ENCODE results near the gene USP37. TPM values are rescaled to one million over a fixed set of nuclear protein-coding genes. Genes with fewer than 3 reads are reported as not detected.

Gene USP37
- total and polyA plus RNA-seq, 2 of the 13 experiments (the other 11 are each of a cell fraction or from before 2014, with no cell fraction given) = 6.5 to 30.6 TPM

DNA sequence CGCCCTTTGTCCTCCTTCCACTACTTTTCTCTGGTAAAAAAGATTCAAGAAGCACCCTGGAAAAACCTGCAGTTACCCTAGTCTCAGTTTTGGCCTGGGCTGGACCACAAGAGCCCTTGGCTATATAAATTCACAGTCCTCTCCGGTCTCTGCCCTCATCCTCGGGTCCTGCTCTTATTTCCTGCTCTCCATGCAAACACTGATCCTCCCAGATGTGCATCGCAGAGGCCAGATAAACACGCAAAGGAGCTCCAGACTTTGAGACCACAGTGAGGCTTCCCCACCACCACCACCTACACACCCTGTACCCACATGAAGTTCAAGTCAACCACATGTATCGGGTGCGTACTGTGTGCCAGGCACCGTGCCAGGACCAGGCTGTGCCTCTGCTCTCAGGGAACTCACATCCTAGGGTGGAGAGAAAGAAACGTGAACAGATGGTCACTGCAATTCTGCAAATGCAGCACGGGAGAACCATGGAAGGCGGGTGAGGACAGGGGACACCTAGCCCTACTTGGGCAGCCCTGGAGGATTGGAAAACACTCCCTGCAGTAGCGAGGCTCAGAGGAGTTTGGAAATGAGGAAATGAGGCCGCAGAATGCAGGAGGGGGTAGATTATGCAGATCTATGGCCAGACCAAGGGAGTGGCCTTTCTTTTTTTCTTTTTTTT, 161.1 kb downstream of the USP37 start (continued):
- TF ChIP-seq AKNA (CRISPR knock-in tag; IDR thresholded peaks at IDR 0.05; ENCODE audit: borderline replicate concordance) (no peak), ZNF430 (CRISPR knock-in tag; IDR thresholded peaks at IDR 0.05) (0 out of 2 replicates have a peak, but pooled peaks have one; percentile 15), ZNF34 (CRISPR knock-in tag; IDR thresholded peaks at IDR 0.05; ENCODE audit: borderline replicate concordance) (no peak), RARA (CRISPR knock-in tag; IDR thresholded peaks at IDR 0.05) (no peak), KLF11 (CRISPR knock-in tag; IDR thresholded peaks at IDR 0.05) (no peak), E2F2 (CRISPR knock-in tag; IDR thresholded peaks at IDR 0.05; ENCODE audit: borderline replicate concordance) (no peak), ZNF710 (CRISPR knock-in tag; IDR thresholded peaks at IDR 0.05; ENCODE audit: borderline replicate concordance) (no peak; the same call in 1 of the 2 replicates), NFYC (CRISPR knock-in tag; IDR thresholded peaks at IDR 0.05) (no peak), STAG1 (CRISPR knock-in tag; IDR thresholded peaks at IDR 0.05) (peak; percentile 4; the same call in 1 of the 2 replicates), SUZ12 (IDR thresholded peaks at IDR 0.05; ENCODE audit: low read depth, low read length) (no peak), CBX2 (IDR thresholded peaks at IDR 0.05; ENCODE audit: low read depth, low read length) (no peak), CBX2 (CRISPR knock-in tag; IDR thresholded peaks at IDR 0.05; ENCODE audit: low read depth) (no peak), TP53 (CRISPR knock-in tag; conservative IDR thresholded peaks at IDR 0.05) (no peak), CHD4 (IDR thresholded peaks at IDR 0.05; ENCODE audit: borderline replicate concordance, low read length) (no peak), ZNF512 (CRISPR knock-in tag; IDR thresholded peaks at IDR 0.05) (no peak), ARHGAP35 (CRISPR knock-in tag; IDR thresholded peaks at IDR 0.05; ENCODE audit: borderline replicate concordance) (no peak), ZNF775 (CRISPR knock-in tag; IDR thresholded peaks at IDR 0.05; ENCODE audit: borderline replicate concordance) (no peak)
- TF ChIP-seq, protein P1, sequence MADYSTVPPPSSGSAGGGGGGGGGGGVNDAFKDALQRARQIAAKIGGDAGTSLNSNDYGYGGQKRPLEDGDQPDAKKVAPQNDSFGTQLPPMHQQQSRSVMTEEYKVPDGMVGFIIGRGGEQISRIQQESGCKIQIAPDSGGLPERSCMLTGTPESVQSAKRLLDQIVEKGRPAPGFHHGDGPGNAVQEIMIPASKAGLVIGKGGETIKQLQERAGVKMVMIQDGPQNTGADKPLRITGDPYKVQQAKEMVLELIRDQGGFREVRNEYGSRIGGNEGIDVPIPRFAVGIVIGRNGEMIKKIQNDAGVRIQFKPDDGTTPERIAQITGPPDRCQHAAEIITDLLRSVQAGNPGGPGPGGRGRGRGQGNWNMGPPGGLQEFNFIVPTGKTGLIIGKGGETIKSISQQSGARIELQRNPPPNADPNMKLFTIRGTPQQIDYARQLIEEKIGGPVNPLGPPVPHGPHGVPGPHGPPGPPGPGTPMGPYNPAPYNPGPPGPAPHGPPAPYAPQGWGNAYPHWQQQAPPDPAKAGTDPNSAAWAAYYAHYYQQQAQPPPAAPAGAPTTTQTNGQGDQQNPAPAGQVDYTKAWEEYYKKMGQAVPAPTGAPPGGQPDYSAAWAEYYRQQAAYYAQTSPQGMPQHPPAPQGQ (CRISPR knock-in tag; IDR thresholded peaks at IDR 0.05; ENCODE audit: borderline replicate concordance) = no peak

All from HepG2 (cell line).